ENCODE results near the gene AUH. TPM values are rescaled to one million over a fixed set of nuclear protein-coding genes. Genes with fewer than 3 reads are reported as not detected.

The AUH gene
- total RNA-seq, 4 donors from 2014 or later, result 37.1 to 59.9 (median 49.7) TPM

DNA sequence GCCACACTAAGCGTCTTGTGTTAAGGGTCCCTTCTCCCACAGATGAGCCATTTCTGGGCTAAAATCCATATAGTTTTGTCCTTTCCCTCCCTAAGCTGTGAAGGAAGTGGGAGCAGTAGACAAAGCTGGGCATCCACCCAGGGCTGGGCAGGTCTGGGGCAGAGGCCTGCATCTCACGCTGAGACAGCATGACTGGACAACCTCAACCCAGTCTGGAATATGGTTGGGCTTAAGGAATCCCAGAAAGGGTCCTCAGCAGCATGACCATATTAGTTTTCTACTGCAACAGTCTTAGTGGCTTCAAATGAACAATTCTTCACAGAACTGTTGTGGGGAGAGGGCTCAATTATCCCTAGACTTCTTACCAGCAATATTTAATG lies 173.8 kb downstream of the AUH start:
- H3K27me3 ChIP-seq, result no peaks in the 10 kb centered on the region
- DNase-seq, result peak in 1 of 3 donors; percentile 24
- no peak overlapping the region for H3K4me3 ChIP-seq
- H3K9me3 ChIP-seq, result no peaks in the 10 kb centered on the region
- peaks cover 7 to 15% (median 9%) of the 10 kb centered on the region in 4 donors for H3K4me1 ChIP-seq
- H3K27ac ChIP-seq, result no peak overlapping the region
- H3K36me3 ChIP-seq, result no peaks in the 10 kb centered on the region
- TF ChIP-seq, protein P1, sequence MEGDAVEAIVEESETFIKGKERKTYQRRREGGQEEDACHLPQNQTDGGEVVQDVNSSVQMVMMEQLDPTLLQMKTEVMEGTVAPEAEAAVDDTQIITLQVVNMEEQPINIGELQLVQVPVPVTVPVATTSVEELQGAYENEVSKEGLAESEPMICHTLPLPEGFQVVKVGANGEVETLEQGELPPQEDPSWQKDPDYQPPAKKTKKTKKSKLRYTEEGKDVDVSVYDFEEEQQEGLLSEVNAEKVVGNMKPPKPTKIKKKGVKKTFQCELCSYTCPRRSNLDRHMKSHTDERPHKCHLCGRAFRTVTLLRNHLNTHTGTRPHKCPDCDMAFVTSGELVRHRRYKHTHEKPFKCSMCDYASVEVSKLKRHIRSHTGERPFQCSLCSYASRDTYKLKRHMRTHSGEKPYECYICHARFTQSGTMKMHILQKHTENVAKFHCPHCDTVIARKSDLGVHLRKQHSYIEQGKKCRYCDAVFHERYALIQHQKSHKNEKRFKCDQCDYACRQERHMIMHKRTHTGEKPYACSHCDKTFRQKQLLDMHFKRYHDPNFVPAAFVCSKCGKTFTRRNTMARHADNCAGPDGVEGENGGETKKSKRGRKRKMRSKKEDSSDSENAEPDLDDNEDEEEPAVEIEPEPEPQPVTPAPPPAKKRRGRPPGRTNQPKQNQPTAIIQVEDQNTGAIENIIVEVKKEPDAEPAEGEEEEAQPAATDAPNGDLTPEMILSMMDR (IDR thresholded peaks at IDR 0.05), result no peak
- no peak for TF ChIP-seq POLR2A (IDR thresholded peaks at IDR 0.05)

DNA sequence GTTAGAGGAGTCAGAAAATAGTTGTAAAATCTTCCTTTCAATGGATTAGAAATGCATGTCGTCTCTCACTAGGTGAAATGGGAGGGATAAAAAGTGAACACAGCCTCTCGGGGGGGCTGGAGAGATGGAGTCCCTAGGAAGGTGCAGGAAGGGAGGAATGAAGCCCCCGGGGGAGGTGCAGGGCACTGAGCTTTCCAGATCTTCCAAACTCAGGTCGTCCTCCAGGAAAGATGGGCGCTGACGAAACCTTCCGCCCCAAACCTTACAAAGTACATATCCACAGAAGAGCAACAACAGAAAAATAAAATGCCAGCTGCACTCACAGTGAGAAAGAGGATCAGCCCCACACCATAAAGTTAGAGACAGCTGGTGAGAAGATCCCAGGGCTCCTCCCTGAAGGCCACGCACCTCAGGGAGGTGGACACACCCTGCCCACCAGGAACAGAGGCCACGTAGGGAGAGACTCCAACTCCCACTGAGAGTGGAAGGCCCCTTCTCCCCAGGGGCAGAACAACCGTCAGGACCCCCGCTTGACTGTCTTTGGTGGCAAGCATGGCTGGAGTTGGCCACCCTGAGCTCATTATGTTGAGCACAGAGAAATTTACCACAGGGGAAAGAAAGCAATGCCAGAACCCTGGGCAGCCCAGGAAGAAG lies 174.3 kb downstream of the AUH start:
- H3K4me3 ChIP-seq, result no peak overlapping the region
- no peaks in the 10 kb centered on the region for H3K27me3 ChIP-seq
- peaks cover 5 to 11% (median 6%) of the 10 kb centered on the region in 4 donors for H3K4me1 ChIP-seq
- peak in 2 of 3 donors; percentile 28 to 36 for DNase-seq
- no peaks in the 10 kb centered on the region for H3K36me3 ChIP-seq
- TF ChIP-seq, protein P1 (IDR thresholded peaks at IDR 0.05), result no peak
- TF ChIP-seq POLR2A (IDR thresholded peaks at IDR 0.05), result no peak
- H3K27ac ChIP-seq, result no peak overlapping the region
- H3K9me3 ChIP-seq, result no peaks in the 10 kb centered on the region

DNA sequence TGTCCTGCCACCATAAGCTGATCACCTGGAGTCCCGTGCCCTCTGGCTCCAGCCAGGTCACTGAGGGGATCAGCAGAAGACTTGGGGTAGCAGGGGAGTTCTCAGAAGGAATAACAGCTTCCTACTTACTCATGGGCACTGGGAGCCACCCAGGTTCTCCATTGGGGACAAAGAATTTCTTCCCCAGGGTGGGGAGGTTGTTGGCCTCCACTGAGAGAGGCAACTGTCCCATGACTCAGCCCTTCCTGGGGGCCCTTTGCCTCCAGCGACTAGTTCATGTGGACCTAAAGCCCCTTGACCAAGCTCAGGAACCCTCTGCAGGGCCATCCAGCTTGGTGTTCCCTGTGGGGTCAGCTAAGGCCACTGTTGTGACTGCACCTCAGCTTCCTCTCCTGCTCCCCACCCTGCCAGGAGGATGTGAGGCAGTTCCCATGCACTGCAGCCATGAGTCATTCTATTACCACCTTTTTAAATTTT lies 175.0 kb downstream of the AUH start:
- TF ChIP-seq, protein P1 (IDR thresholded peaks at IDR 0.05), result no peak
- peaks cover 0 to 5% (median 0%) of the 10 kb centered on the region in 4 donors for H3K4me1 ChIP-seq
- H3K27ac ChIP-seq, result no peak overlapping the region
- H3K36me3 ChIP-seq, result no peaks in the 10 kb centered on the region
- peak in 2 of 3 donors; percentile 42 to 48 for DNase-seq
- no peaks in the 10 kb centered on the region for H3K27me3 ChIP-seq
- H3K9me3 ChIP-seq, result no peaks in the 10 kb centered on the region
- no peak overlapping the region for H3K4me3 ChIP-seq

DNA sequence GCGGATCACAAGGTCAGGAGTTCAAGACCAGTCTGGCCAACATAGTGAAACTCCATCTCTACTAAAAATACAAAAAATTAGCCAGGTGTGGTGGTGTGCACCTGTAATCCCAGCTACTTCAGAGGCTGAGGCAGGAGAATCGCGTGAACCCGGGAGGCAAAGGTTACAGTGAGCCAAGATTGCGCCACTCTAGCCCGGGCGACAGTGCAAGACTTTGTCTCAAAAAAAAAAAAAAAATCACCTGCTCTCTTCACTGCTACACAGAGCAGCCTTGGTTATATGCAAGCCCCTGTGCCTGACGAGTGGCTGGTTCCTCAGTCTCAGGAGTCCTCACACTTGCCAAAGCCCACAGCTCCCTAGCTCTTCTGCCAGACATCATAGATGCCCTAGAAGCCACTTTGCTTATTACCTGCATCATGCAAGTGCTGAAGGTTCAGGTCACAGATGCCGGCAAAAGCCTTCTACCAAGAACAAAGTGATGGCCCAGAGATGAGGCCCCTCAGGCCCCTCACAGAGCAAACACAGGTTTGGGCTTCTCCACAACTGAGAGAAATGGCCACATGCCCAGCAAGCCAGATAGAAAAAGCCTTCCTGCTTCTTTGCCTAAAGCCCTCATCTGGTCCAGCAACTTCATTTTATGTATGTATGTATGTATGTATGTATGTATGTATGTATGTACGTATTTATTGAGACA lies 176.4 kb downstream of the AUH start:
- Histone ChIP-seq H3K9me3 (no peaks in the 10 kb centered on the region), H3K36me3 (no peaks in the 10 kb centered on the region), H3K4me3 (no peak overlapping the region), H3K27ac (no peak overlapping the region), H3K4me1 (peaks cover 0 to 5% (median 0%) of the 10 kb centered on the region in 4 donors), H3K27me3 (no peaks in the 10 kb centered on the region)
- peak in 2 of 3 donors; percentile 41 to 62 for DNase-seq
- TF ChIP-seq, protein P1 (IDR thresholded peaks at IDR 0.05), result no peak
- TF ChIP-seq POLR2A (IDR thresholded peaks at IDR 0.05), result no peak

DNA sequence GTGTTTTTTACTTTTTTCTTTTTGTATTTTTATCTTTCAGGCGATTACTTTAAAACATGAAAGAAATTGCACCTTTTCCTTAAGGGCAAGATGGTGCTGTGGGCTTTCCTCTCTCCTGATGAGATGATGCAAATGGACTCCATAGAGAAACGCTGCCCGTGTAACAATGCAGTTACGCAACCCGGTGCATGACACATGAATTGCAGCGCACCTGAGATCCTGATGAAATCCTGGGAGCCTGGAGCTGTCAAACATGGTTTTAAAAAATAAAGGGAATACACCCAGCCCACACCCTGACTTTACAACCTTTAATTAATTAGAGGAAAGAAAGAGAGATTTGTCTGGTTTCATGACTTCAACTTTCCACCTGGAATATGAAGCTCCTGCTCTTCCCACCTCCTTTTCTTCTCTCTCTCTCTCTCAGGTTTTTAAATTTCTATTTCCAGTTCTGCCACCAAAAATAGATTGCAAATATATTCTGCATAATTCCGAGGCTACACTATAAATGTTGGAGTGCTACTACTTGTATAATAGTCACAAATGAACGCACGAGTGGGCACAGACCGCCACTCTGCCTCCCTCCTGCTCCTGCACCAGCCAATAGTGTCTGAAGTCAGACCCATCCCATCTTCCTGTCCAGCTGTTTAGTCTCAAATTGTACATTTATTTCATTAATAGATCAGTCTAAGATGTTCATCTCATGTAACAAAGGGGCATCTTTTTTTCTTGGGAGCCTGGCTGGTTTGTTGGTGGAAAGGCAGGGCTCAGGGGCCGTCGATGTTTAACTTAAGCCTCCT lies 179.1 kb downstream of the AUH start:
- Histone ChIP-seq H3K27ac (no peak overlapping the region), H3K4me3 (no peak overlapping the region), H3K4me1 (peaks cover 0 to 5% (median 4%) of the 10 kb centered on the region in 4 donors), H3K36me3 (no peaks in the 10 kb centered on the region), H3K9me3 (no peaks in the 10 kb centered on the region), H3K27me3 (no peaks in the 10 kb centered on the region)
- peak in 1 of 3 donors; percentile 80 for DNase-seq
- TF ChIP-seq POLR2A (IDR thresholded peaks at IDR 0.05), result no peak
- TF ChIP-seq, protein P1 (IDR thresholded peaks at IDR 0.05), result peak in 1 of 6 experiments; percentile 16

All from Peyer's patch (tissue), 4 donors.